ENCODE results near the gene OPN1SW. TPM values are rescaled to one million over a fixed set of nuclear protein-coding genes. Genes with fewer than 3 reads are reported as not detected.

Gene OPN1SW
- total RNA-seq, 1 experiment from 2014 or later = not detected

GRCh38 chr7:128733278-128733645 lies 42.3 kb downstream of the OPN1SW start:
- DNase-seq (ENCODE audit: low read depth) = no peak

- DNase-seq (ENCODE audit: low read depth) = no peak
Measured at GRCh38 chr7:128732521-128733277, 42.9 kb downstream of the OPN1SW start.

- DNase-seq (ENCODE audit: low read depth) = no peak
Measured at GRCh38 chr7:128731184-128731583, 44.4 kb downstream of the OPN1SW start.

GRCh38 chr7:128729494-128729893 lies 46.1 kb downstream of the OPN1SW start:
- peak; percentile 73 for DNase-seq (ENCODE audit: low read depth)

GRCh38 chr7:128728598-128728997 lies 47.0 kb downstream of the OPN1SW start:
- peak; percentile 71 for DNase-seq (ENCODE audit: low read depth)

- DNase-seq (ENCODE audit: low read depth) = no peak
Measured at GRCh38 chr7:128727239-128727638, 48.4 kb downstream of the OPN1SW start.

- no peak for DNase-seq (ENCODE audit: low read depth)
Measured at GRCh38 chr7:128726737-128727072, 48.9 kb downstream of the OPN1SW start.

- no peak for DNase-seq (ENCODE audit: low read depth)
Measured at GRCh38 chr7:128726059-128726736, 49.4 kb downstream of the OPN1SW start.

GRCh38 chr7:128725531-128725930 lies 50.1 kb downstream of the OPN1SW start:
- no peak for DNase-seq (ENCODE audit: low read depth)

GRCh38 chr7:128724743-128725142 lies 50.9 kb downstream of the OPN1SW start:
- no peak for DNase-seq (ENCODE audit: low read depth)

Other genes with a start within 250 kb of the OPN1SW start
- 0.02 and 0.07 TPM in 2 replicates for gene GARIN1A, start 103.5 kb downstream of the OPN1SW start, total RNA-seq (2014; rRNA removed; shearing (Covaris generic))
- 571 and 729 TPM in 2 replicates for gene CALU, start 36.4 kb downstream of the OPN1SW start, total RNA-seq (2014; rRNA removed; shearing (Covaris generic))
- 0.74 and 5.7 TPM in 2 replicates for gene CCDC136, start 16.2 kb upstream of the OPN1SW start, total RNA-seq (2014; rRNA removed; shearing (Covaris generic))
- 60.7 and 150 TPM in 2 replicates for gene FLNC, start 54.6 kb upstream of the OPN1SW start, total RNA-seq (2014; rRNA removed; shearing (Covaris generic))
- gene ATP6V1F, start 87.1 kb upstream of the OPN1SW start, total RNA-seq (2014; rRNA removed; shearing (Covaris generic)) = 160 TPM in 2 replicates
- not detected in 2 replicates for gene KCP, start 134.9 kb upstream of the OPN1SW start, total RNA-seq (2014; rRNA removed; shearing (Covaris generic))
- 0.64 and 1.8 TPM in 2 replicates for gene IRF5, start 162.1 kb upstream of the OPN1SW start, total RNA-seq (2014; rRNA removed; shearing (Covaris generic))